ENCODE data around the gene RNF224.

DNA sequence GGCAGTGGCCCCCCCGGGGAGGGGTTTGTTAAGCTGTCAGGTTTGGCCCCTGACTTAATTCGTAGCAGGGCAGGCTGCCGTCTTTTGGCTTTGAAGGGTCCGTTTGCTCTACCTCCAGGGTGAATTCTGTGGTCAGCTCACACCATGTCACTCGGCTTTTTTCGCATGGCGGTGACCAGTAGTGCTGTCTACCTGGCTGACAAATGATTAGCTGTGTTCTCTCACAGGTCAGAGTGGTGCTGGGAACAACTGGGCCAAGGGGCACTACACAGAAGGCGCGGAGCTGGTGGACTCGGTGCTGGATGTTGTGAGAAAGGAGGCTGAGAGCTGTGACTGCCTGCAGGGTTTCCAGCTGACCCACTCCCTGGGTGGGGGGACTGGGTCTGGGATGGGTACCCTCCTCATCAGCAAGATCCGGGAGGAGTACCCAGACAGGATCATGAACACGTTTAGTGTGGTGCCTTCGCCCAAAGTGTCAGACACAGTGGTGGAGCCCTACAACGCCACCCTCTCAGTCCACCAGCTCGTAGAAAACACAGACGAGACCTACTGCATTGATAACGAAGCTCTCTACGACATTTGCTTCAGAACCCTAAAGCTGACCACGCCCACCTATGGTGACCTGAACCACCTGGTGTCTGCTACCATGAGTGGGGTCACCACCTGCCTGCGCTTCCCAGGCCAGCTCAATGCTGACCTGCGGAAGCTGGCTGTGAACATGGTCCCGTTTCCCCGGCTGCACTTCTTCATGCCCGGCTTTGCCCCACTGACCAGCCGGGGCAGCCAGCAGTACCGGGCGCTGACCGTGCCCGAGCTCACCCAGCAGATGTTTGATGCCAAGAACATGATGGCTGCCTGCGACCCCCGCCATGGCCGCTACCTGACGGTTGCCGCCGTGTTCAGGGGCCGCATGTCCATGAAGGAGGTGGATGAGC lies 15.2 kb downstream of the RNF224 start:
- TF ChIP-seq POLR2A (IDR thresholded peaks at IDR 0.05): no peak
- TF ChIP-seq, protein P1, sequence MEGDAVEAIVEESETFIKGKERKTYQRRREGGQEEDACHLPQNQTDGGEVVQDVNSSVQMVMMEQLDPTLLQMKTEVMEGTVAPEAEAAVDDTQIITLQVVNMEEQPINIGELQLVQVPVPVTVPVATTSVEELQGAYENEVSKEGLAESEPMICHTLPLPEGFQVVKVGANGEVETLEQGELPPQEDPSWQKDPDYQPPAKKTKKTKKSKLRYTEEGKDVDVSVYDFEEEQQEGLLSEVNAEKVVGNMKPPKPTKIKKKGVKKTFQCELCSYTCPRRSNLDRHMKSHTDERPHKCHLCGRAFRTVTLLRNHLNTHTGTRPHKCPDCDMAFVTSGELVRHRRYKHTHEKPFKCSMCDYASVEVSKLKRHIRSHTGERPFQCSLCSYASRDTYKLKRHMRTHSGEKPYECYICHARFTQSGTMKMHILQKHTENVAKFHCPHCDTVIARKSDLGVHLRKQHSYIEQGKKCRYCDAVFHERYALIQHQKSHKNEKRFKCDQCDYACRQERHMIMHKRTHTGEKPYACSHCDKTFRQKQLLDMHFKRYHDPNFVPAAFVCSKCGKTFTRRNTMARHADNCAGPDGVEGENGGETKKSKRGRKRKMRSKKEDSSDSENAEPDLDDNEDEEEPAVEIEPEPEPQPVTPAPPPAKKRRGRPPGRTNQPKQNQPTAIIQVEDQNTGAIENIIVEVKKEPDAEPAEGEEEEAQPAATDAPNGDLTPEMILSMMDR (IDR thresholded peaks at IDR 0.05): no peak
- TF ChIP-seq EP300 (IDR thresholded peaks at IDR 0.05): no peak

All from tibial nerve (tissue), 4 donors.